K562 (cell line): Measurements from ENCODE around the gene GIPR. TPM values are rescaled to one million over a fixed set of nuclear protein-coding genes. Genes with fewer than 3 reads are reported as not detected.

Experiments used
- FIP1L1 ChIP-seq: fragments of 200-400 bp; formaldehyde crosslinking; IDR thresholded peaks from 2 replicates; pipeline ENCODE4 v1.6.1; 2018; ENCODE audit warnings: mild to moderate bottlenecking, low read depth, low read length; ENCODE audit not compliant: poor library complexity, severe bottlenecking
- HLTF ChIP-seq: fragments of 450-650 bp; IDR thresholded peaks from 2 replicates; pipeline ENCODE4 v1.6.1; 2016
- KAT7 ChIP-seq: sonication (generic); formaldehyde crosslinking; IDR thresholded peaks from 2 replicates; pipeline ENCODE4 v1.8.0; 2022; ENCODE audit warnings: missing genetic modification reagents, mild to moderate bottlenecking, borderline replicate concordance
- L3MBTL2 ChIP-seq: fragments of 450-650 bp; IDR thresholded peaks from 2 replicates; pipeline ENCODE4 v1.6.1; 2016; ENCODE audit warnings: mild to moderate bottlenecking, moderate library complexity
- MBD2 ChIP-seq: sonication (generic); IDR thresholded peaks from 2 replicates; pipeline ENCODE4 v1.6.1; 2016; ENCODE audit warnings: low read depth, borderline replicate concordance
- POLR2B ChIP-seq: fragments of 450-650 bp; IDR thresholded peaks from 2 replicates; pipeline ENCODE4 v1.6.1; 2018; ENCODE audit warnings: low read depth; ENCODE audit not compliant: partially characterized antibody
- PTBP1 ChIP-seq: fragments of 200-400 bp; formaldehyde crosslinking; IDR thresholded peaks from 2 replicates; pipeline ENCODE4 v1.6.1; 2017; ENCODE audit warnings: low read depth, low read length
- RBM17 ChIP-seq: fragments of 200-400 bp; formaldehyde crosslinking; IDR thresholded peaks from 2 replicates; pipeline ENCODE4 v1.6.1; 2017; ENCODE audit warnings: low read depth, mild to moderate bottlenecking, low read length, borderline replicate concordance
- SAP30 ChIP-seq: fragments of 200-600 bp; sonication (generic); IDR thresholded peaks from 2 replicates; pipeline ENCODE4 v1.6.1; 2012; ENCODE audit warnings: borderline replicate concordance, low read depth, mild to moderate bottlenecking, moderate library complexity, low read length, control low read depth, inconsistent platforms; ENCODE audit not compliant: insufficient read depth, poor library complexity, severe bottlenecking
- SRSF9 ChIP-seq: fragments of 200-400 bp; formaldehyde crosslinking; IDR thresholded peaks from 2 replicates; pipeline ENCODE4 v1.6.1; 2017; ENCODE audit warnings: low read depth, low read length, borderline replicate concordance
- TBP ChIP-seq: optimal IDR thresholded peaks from 2 replicates; pipeline ENCODE3; 2011; ENCODE audit warnings: low read depth, low read length, improper control_type of control experiment
- ZFP1 ChIP-seq: fragments of 450-650 bp; formaldehyde crosslinking; IDR thresholded peaks from 2 replicates; pipeline ENCODE4 v1.4.0; 2020; ENCODE audit warnings: mild to moderate bottlenecking, mixed read lengths
- ZNF717 ChIP-seq: fragments of 250-450 bp; sonication (Bioruptor Pico); IDR thresholded peaks from 2 replicates; pipeline ENCODE4 v1.5.0; 2021
- polyA plus RNA-seq, 8 experiments: library from polyadenylated mRNA; depleted of rRNA in 4 of 8; stranded (reverse) in 5 of 8; unstranded in 3 of 8; fragments of >200 nt; fragmentation: Nextera tagmentation in 2 of 8; fragmentation: Illumina TruSeq in 1 of 8; extraction: Ambion mirVana in 2 of 8; extraction: Trizol in 1 of 8; gene quantifications; 2 replicates each; pipeline versions ENCODE4 v1.2.1 to v1.2.3, GENCODE V29; 2011 to 2014; ENCODE audit warnings: inconsistent platforms in 1 of 8, missing spikeins in 1 of 8
- total RNA-seq, 7 experiments: library from RNA; depleted of rRNA in 6 of 7; stranded (reverse); fragments of >200 nt in 6 of 7; fragmentation: Illumina TruSeq in 2 of 7; extraction: Trizol in 2 of 7; gene quantifications; 2 replicates each; pipeline versions ENCODE4 v1.2.1 to v1.2.3, GENCODE V29; 2011 to 2021; ENCODE audit warnings: low replicate concordance in 1 of 7
- TF ChIP-seq, protein P1 (sequence below), 2 experiments: fragments of 250-450 bp in 1 of 2; fragments of 450-650 bp in 1 of 2; sonication (Bioruptor Pico) in 1 of 2; IDR thresholded peaks; 2 replicates each; pipeline versions ENCODE4 v1.6.1 to v1.8.0; 2016 to 2021; ENCODE audit warnings: mild to moderate bottlenecking in 2 of 2, moderate library complexity in 2 of 2, missing compliant biosample characterization in 1 of 2, missing genetic modification characterization in 1 of 2
- TF ChIP-seq, protein P2 (sequence below): fragments of 250-450 bp; sonication (Bioruptor Pico); IDR thresholded peaks from 2 replicates; pipeline ENCODE4 v1.4.0; 2020; ENCODE audit warnings: mild to moderate bottlenecking, moderate library complexity, borderline replicate concordance
- TF ChIP-seq, protein P3 (sequence below), 2 experiments: fragments of 450-650 bp; conservative IDR thresholded peaks; 2 replicates each; pipeline ENCODE4 v1.6.1; 2017; ENCODE audit warnings: mild to moderate bottlenecking in 2 of 2, moderate library complexity in 2 of 2
- TF ChIP-seq, protein P4 (sequence below): fragments of 450-650 bp; IDR thresholded peaks from 2 replicates; pipeline ENCODE4 v1.6.1; 2016; ENCODE audit warnings: borderline replicate concordance
- TF ChIP-seq, protein P5 (sequence below): fragments of 450-650 bp; IDR thresholded peaks from 2 replicates; pipeline ENCODE4 v1.6.1; 2016; ENCODE audit warnings: missing biosample characterization, missing genetic modification characterization

The GIPR gene
- total and polyA plus RNA-seq, 9 of the 15 experiments (the other 6 are each of a cell fraction or from before 2014, with no cell fraction given) = 2.2 to 26.8 (median 12.7) TPM

DNA sequence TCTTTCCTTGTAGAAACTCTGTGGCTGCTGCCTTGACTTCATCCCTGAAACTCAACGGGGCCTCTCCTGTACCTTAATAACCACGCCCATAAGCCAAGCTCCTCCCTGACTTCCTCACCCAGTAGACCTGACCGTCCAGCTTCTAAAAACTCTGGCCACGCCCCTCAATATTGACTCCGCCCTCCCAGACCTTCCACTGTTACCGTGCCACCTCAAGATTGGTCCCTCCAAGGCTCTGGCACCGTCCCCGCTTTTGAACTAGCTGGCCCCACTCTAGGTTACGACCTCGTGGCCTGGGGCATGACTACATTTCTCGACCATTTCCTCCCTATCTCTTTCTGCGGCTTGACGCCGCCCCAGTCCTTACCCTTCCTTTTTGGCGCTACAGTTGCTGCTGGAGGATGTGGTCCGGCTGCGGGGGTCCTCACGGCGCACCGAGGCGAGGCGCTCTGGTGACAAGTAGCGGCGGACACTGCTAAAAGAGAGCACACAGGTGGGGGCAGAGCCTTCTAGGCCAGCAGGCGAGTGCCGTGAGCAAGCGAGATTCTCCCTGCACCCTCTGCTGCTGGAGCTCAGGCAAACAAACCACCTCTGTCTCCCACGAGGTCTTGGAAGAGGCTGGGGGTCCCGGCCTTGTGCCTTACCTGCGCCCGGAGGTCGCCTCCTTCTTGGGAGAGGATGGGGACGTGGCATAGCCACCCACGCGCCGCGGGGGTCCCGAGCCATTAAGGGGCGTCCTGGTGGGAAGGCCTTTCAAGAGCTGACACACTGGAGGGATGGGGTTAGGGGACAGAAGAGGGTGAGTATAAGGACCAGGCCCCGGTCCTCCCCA, 26.5 kb upstream of the GIPR start (continued):
- TF ChIP-seq, protein P1, sequence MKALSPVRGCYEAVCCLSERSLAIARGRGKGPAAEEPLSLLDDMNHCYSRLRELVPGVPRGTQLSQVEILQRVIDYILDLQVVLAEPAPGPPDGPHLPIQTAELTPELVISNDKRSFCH (CRISPR knock-in tag; IDR thresholded peaks at IDR 0.05) = no peak
- TF ChIP-seq, protein P1 (tag; IDR thresholded peaks at IDR 0.05) = 0 out of 2 replicates have a peak, but pooled peaks have one; percentile 13
- TF ChIP-seq, protein P2, sequence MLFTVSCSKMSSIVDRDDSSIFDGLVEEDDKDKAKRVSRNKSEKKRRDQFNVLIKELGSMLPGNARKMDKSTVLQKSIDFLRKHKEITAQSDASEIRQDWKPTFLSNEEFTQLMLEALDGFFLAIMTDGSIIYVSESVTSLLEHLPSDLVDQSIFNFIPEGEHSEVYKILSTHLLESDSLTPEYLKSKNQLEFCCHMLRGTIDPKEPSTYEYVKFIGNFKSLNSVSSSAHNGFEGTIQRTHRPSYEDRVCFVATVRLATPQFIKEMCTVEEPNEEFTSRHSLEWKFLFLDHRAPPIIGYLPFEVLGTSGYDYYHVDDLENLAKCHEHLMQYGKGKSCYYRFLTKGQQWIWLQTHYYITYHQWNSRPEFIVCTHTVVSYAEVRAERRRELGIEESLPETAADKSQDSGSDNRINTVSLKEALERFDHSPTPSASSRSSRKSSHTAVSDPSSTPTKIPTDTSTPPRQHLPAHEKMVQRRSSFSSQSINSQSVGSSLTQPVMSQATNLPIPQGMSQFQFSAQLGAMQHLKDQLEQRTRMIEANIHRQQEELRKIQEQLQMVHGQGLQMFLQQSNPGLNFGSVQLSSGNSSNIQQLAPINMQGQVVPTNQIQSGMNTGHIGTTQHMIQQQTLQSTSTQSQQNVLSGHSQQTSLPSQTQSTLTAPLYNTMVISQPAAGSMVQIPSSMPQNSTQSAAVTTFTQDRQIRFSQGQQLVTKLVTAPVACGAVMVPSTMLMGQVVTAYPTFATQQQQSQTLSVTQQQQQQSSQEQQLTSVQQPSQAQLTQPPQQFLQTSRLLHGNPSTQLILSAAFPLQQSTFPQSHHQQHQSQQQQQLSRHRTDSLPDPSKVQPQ (CRISPR knock-in tag) = no peak
- TF ChIP-seq POLR2B (peak; percentile 45), ZNF717 (CRISPR knock-in tag) (no peak), SAP30 (peak; percentile 39), RBM17 (no peak), PTBP1 (no peak), KAT7 (CRISPR knock-in tag) (peak; percentile 80), SRSF9 (no peak), ZFP1 (CRISPR knock-in tag) (no peak), TBP (peak; percentile 31), MBD2 (no peak), FIP1L1 (no peak), HLTF (no peak), L3MBTL2 (peak; percentile 59)
- TF ChIP-seq, protein P3, sequence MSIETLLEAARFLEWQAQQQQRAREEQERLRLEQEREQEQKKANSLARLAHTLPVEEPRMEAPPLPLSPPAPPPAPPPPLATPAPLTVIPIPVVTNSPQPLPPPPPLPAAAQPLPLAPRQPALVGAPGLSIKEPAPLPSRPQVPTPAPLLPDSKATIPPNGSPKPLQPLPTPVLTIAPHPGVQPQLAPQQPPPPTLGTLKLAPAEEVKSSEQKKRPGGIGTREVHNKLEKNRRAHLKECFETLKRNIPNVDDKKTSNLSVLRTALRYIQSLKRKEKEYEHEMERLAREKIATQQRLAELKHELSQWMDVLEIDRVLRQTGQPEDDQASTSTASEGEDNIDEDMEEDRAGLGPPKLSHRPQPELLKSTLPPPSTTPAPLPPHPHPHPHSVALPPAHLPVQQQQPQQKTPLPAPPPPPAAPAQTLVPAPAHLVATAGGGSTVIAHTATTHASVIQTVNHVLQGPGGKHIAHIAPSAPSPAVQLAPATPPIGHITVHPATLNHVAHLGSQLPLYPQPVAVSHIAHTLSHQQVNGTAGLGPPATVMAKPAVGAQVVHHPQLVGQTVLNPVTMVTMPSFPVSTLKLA (conservative IDR thresholded peaks at IDR 0.05) = 0 out of 4 replicates have a peak, but pooled peaks of 1 of the 2 experiments have one; percentile 26
- TF ChIP-seq, protein P4, sequence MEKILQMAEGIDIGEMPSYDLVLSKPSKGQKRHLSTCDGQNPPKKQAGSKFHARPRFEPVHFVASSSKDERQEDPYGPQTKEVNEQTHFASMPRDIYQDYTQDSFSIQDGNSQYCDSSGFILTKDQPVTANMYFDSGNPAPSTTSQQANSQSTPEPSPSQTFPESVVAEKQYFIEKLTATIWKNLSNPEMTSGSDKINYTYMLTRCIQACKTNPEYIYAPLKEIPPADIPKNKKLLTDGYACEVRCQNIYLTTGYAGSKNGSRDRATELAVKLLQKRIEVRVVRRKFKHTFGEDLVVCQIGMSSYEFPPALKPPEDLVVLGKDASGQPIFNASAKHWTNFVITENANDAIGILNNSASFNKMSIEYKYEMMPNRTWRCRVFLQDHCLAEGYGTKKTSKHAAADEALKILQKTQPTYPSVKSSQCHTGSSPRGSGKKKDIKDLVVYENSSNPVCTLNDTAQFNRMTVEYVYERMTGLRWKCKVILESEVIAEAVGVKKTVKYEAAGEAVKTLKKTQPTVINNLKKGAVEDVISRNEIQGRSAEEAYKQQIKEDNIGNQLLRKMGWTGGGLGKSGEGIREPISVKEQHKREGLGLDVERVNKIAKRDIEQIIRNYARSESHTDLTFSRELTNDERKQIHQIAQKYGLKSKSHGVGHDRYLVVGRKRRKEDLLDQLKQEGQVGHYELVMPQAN = peak; percentile 43; the same call in 1 of the 2 replicates
- TF ChIP-seq, protein P5, sequence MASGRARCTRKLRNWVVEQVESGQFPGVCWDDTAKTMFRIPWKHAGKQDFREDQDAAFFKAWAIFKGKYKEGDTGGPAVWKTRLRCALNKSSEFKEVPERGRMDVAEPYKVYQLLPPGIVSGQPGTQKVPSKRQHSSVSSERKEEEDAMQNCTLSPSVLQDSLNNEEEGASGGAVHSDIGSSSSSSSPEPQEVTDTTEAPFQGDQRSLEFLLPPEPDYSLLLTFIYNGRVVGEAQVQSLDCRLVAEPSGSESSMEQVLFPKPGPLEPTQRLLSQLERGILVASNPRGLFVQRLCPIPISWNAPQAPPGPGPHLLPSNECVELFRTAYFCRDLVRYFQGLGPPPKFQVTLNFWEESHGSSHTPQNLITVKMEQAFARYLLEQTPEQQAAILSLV (tag) = no peak
